HG02852 (cell line): ENCODE data around the gene CKAP5.

Source experiments
- ATAC-seq: cut with Tn5 transposase; IDR thresholded peaks from one replicate; pipeline ENCODE4 v1.9.1; 2021; ENCODE audit warnings: mild to moderate bottlenecking, moderate library complexity; ENCODE audit not compliant: unreplicated experiment

The CKAP5 gene

DNA sequence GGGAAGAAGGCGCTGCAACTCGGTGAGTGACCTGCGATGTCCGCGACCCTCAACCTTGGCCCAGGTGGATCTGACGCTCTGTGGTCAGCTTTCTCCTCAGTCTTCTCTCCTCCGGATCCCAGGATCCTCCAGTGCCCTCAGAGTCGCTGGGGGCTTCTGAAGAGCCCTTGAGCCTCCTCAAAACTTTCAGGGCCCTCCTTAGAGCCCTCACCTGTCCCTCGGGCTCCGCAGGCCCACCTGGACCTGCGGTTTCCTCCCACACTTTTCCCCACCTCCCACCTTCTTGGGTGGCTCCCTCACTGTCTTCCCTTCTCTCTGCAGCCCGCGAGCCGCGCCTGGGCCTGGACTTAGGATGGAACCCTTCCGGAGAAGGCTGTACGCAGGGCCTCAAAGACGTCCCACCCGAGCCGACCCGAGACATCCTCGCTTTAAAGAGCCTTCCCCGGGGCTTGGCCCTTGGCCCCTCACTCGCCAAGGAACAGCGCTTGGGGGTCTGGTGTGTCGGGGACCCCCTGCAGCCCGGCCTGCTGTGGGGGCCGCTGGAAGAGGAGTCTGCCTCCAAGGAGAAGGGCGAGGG, 144.9 kb downstream of the CKAP5 start:
- ATAC-seq, result peak; percentile 2

DNA sequence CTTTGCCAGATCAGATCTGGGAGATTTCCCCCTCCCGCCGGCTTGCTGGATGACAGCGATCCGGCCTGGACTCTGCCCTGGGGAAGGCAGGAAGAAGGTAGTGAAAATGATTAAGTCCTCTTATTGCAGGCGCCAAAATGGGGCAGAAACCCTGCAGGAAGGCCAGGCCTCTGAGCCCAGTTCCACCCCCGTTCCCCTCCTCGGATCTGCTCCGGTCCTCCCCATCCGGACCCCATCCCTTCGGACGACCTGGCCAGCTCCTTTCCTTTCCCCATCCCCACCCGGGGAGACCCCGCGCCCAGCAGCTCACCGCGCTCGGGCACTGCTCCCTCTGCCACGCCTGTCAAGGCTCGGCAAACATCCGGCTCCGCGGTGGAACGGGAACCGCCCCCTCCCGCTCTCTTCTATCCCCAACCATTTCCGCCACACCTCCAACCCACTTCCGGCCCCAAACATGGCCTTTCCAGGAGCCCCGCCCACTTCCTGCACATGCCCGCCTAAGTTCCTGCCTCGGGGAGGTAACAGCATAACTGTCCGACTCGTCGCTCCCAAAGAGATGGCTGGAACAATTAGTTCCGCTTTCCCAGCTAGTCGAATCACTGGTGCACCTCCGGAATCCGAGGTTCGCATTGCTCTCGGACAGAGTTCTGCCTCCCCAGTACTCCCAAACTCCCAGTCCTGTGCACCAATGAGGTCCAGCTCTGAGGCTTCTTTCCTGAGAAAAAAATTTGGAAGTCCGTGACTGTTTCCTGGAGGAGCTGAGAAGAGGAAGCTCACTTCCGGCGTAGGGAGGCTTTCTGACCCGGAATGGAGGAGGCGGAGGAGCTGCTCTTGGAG, 145.6 kb downstream of the CKAP5 start, which contains the start of the genes ARHGAP1 and ZNF408:
ARHGAP1 (minus strand) TSS at position 379 of the 837 bp plus-strand sequence. CDS start 4,512 bp downstream, outside the sequence.
ZNF408 (plus strand) TSS at position 791 of the 837 bp plus-strand sequence; CDS start at position 808, 17 bp downstream.
- peak; percentile 89 for ATAC-seq

DNA sequence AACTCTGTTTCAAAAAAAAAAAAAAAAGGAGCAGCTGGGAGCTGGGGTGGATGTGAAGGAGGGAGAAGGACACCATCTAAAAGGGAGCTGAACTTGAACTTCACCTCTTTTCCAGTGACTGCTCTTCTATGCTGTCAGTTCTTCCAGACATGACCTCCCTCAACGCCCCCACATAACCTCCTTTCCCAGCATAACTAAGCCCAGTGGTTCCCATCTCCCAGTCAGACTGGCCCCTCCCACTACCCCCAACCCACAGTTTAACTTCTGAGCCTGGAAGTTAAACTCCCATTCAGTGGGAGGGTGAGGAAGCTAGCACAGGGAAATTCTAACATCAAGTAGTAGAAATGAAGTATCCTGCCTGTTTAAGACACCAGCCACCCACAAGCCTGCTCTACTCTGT, 147.5 kb downstream of the CKAP5 start:
- no peak for ATAC-seq

DNA sequence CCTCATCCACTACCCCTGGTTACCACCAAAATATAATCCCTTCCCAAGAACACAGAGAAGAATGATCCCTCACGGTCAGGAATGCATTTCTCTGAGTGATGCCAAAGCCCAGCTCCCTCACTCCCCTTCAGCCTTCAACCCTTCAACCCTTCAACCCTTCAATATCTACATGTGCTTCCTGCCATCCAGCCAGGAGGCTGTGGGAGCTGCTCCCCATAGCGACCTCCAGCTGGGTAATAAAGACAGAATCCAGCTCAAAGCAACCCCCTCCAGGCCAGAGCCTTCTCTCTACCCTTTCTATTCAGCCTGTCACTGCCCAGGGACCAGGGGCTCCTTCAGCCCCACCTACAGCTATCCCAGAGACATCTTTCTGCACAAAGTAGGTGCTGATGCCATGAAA, 148.4 kb downstream of the CKAP5 start:
- ATAC-seq, result no peak

DNA sequence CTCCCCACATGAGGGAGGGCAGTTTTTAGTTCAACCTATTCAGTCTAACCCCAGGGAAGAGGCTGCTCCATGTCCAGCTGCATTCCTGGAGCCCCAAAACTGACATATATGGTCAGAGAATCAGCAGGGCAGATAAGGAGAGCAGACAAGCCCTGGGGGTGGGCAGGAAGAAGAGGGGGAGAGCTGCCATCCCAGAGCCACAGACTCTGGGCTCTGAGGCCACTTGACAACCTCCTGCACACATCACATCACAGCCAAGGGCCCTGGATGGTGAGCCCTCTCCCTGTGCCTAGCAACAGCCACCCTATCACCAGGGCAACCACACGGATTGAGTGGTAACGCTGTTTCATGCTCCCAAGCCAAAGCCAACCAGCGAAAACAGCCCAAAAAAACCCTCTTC, 148.8 kb downstream of the CKAP5 start:
- no peak for ATAC-seq

DNA sequence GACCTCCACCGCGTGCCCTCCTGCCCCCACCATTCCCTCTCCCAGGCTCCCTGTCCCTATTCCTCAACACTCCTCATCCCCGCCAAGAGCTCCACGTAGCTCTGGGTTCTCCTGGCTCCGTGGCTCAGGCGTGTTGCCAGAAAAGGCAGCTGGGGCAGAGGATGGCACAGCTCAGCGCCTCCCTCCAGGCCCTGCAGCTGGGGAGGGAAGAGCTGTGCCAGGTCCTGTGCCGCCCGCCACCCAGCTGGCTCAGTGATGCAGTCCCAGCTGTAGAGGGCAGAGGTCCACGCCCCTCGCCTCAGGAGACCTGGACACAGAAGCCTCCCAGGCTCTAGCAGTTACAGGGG, 149.9 kb downstream of the CKAP5 start:
- ATAC-seq, result no peak

DNA sequence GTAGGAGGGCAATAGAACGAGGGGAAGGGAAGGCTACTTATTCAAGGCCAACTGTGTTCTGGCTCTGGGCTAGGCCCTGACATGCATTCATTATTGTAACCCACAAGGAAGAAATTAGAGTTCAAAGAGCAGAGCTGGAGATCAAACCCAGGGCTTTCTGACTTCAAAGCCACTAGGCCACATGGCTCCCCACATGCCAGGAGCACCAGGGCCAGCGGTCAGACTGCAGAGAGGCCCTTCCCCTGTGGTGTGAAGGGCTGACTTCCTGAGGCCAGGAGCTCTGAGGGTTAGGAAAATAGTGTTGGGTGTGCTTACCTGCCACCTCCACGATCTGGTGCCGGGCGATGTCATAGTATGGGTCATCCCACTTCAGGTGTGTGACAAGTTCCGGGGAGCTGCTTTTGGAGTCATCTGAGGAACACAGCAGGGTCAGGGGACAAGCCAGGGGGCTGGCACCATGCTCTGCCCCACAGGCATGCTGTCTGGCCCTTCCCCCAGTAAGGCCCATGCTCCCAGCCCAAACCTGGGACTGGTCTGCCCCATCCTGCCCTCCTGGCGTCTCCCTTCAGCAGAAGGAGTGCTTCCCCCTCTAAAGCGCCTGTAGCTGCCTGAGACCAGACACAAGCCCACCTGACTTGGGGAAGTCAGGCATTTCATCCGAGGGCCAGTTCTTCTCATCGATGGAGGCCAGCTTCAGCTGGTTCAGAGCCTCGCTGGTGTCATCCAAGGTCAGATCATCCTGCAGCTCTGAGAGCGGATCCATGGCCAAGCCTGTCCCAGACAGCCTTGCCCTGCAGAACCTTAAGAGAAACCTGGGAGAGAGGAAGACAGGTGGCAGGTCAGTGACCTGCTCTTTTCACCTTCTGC, 150.5 kb downstream of the CKAP5 start:
- no peak for ATAC-seq

DNA sequence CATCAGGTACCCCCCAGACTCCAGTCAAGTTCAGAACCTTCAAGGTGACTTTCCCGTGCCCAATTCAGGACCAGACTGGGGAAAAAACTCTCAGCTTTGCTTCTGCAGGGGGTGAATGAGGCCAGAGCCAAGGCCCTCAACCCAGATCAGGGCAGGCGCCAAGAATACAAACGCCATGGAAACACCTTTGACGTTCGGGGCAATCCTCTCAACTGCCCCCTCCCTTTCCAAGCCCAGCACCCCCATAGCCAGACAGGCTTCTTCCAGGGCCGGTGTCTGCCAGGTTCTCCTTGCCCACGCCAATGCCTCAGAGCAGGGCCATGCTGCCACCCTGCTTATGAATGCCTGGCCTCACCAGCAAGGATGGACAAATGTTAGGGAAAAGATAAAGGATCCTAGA, 151.5 kb downstream of the CKAP5 start:
- no peak for ATAC-seq

DNA sequence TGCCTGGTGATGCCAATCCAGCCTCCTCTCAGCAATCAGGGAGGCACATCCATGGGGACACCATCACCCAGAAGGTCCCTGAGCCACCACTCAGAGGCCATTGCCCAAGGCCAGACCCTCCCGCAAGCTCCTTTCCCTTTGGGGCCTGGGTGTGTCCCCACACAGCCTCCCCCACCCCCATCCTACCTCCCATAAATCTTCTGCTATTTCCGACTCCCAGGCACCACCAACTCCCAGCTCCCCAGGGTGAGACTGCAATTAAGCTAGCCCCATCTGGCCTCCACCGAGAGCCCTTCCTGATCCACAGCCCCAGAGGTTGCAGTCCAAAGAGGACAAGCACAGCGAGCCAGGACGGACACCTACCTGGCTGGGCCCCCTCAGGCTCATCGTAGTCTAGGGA, 152.0 kb downstream of the CKAP5 start:
- ATAC-seq, result no peak

DNA sequence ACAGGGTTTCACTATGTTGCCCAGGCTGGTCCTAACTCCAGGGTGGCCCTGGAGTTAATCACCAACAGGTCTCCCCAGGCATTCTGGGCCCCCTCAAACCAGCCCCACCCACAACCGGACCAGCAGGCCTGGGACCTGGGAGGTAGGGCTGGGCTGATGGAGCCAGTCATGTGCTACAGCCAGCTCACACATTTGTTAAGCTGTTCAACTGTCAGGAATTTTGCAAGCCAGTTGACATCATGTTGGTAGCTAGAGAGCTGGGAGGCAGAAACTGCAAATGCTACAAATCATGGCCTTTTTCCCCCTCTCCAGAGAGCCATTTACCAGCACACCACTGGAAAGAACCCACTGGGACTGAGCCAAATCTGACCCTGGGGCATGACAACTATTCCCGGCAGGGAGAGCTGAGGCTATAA, 152.5 kb downstream of the CKAP5 start:
- ATAC-seq, result no peak
